Panc1 (cell line): Measurements from ENCODE around the gene ARRDC4. TPM values are rescaled to one million over a fixed set of nuclear protein-coding genes. Genes with fewer than 3 reads are reported as not detected.

Experiments used
- ATAC-seq: fragments of 200-7000 bp; cut with Tn5 transposase; 2 replicates; pipeline ENCODE4 v1.9.1; 2020; ENCODE audit warnings: mild to moderate bottlenecking, moderate library complexity
- BruUV-seq: library from RNA; stranded (reverse); fragments of 400-500 nt; replicated peaks from 2 replicates; lab custom pipeline; 2021; lab: Mats Ljungman, UMichigan
- CTCF ChIA-PET: fragments of 300-600 bp; sonication (Branson Sonifier 250); formaldehyde crosslinking; loops from one replicate; lab custom pipeline; 2022; ENCODE audit warnings: antibody characterized with exemption; lab: Charles Lee
- POLR2A ChIA-PET: fragments of 300-600 bp; sonication (Branson Sonifier 250); formaldehyde crosslinking; loops from one replicate; lab custom pipeline; 2022; ENCODE audit warnings: antibody characterized with exemption; lab: Charles Lee
- DNase-seq: peaks from one replicate; pipeline ENCODE4 v3.0.0-alpha.2; 2010; ENCODE audit warnings: low read depth, low spot score
- H3K27ac ChIP-seq: 2 replicates; pipeline ENCODE4 v1.5.1; 2011; ENCODE audit warnings: mild to moderate bottlenecking, low read length, inconsistent platforms
- H3K27me3 ChIP-seq: fragments of 200-500 bp; sonication (Bioruptor generic); 2 replicates; pipeline ENCODE4 v1.6.0; 2014; ENCODE audit warnings: low read length, inconsistent platforms; ENCODE audit not compliant: control insufficient read depth, insufficient read depth
- H3K36me3 ChIP-seq: fragments of 200-500 bp; sonication (Bioruptor generic); 2 replicates; pipeline ENCODE4 v1.5.1; 2014; ENCODE audit warnings: inconsistent platforms, mild to moderate bottlenecking, low read length, moderate library complexity; ENCODE audit not compliant: control insufficient read depth, insufficient read depth
- H3K4me1 ChIP-seq: 2 replicates; pipeline ENCODE4 v1.5.1; 2011; ENCODE audit warnings: inconsistent platforms, mild to moderate bottlenecking, low read length, moderate library complexity; ENCODE audit not compliant: control insufficient read depth, insufficient read depth
- H3K4me3 ChIP-seq, 2 experiments: 2 replicates each; pipeline ENCODE4 v1.5.1; 2011 to 2012; ENCODE audit warnings: low read depth in 2 of 2, low read length in 2 of 2, mild to moderate bottlenecking in 2 of 2, inconsistent platforms in 1 of 2, moderate library complexity in 1 of 2
- H3K9me3 ChIP-seq: fragments of 200-500 bp; sonication (Bioruptor generic); 2 replicates; pipeline ENCODE4 v1.5.1; 2014; ENCODE audit warnings: low read depth, mild to moderate bottlenecking, inconsistent platforms, low read length, moderate library complexity; ENCODE audit not compliant: control insufficient read depth, insufficient read depth
- CTCF ChIP-seq: fragments of 450-650 bp; IDR thresholded peaks from 2 replicates; pipeline ENCODE4 v1.5.1; 2017; ENCODE audit warnings: mild to moderate bottlenecking
- POLR2AphosphoS5 ChIP-seq: IDR thresholded peaks from 2 replicates; pipeline ENCODE4 v1.6.1; 2012; ENCODE audit warnings: mild to moderate bottlenecking, low read depth, low read length, moderate library complexity
- REST ChIP-seq, 2 experiments: IDR thresholded peaks; 2 replicates each; pipeline ENCODE4 v1.6.1; 2011 to 2012; ENCODE audit warnings: low read depth in 2 of 2, control low read depth in 1 of 2, low read length in 1 of 2, mild to moderate bottlenecking in 1 of 2, moderate library complexity in 1 of 2; ENCODE audit not compliant: insufficient read depth in 1 of 2
- SIN3A ChIP-seq: IDR thresholded peaks from 2 replicates; pipeline ENCODE4 v1.6.1; 2012; ENCODE audit warnings: low read depth, mild to moderate bottlenecking, low read length, moderate library complexity, borderline replicate concordance; ENCODE audit not compliant: insufficient read depth
- TCF7L2 ChIP-seq: IDR thresholded peaks from 2 replicates; pipeline ENCODE4 v1.6.1; 2011; ENCODE audit warnings: mild to moderate bottlenecking, low read depth, low read length, inconsistent platforms
- in situ Hi-C: cut with HindIII; loops from 2 replicates; pipeline ENCODE4 v1.10.0; 2016; ENCODE audit warnings: low sequenced_read_pairs, low pct_unique_long_range_greater_than_20kb
- intact Hi-C: fragments of 100-400 bp; cut with micrococcal nuclease; formaldehyde crosslinking; loops from one replicate; pipeline ENCODE4 v1.10.0; 2022; ENCODE audit not compliant: unreplicated experiment
- total RNA-seq: library from RNA; stranded (reverse); gene quantifications from one replicate; pipeline ENCODE4 v1.2.1, GENCODE V29; 2021; ENCODE audit not compliant: unreplicated experiment

Gene ARRDC4
- total RNA-seq, 1 experiment from 2014 or later, result 2.9 TPM

- in situ Hi-C loops, result no loop called here
- no peaks in the 10 kb centered on the region for H3K4me1 ChIP-seq
- POLR2A ChIA-PET, result no interaction called here
- ATAC-seq (no peak), DNase-seq (no peak)
- no peaks in the 10 kb centered on the region for H3K36me3 ChIP-seq
- no peak overlapping the region for H3K27ac ChIP-seq
- TF ChIP-seq CTCF (no peak), TCF7L2 (no peak), SIN3A (no peak), REST (IDR thresholded peaks at IDR 0.05; ENCODE audit: insufficient read depth in 1 of 2, low read depth in 2 of 2, low read length in 1 of 2) (no peak), POLR2AphosphoS5 (no peak)
- H3K27me3 ChIP-seq, result peaks cover 2% of the 10 kb centered on the region; the same call in 1 of the 2 replicates
- CTCF ChIA-PET, result no interaction called here
- no peak overlapping the region for H3K4me3 ChIP-seq
- no TSS peak for BruUV-seq
- intact Hi-C loops, result no loop called here
- H3K9me3 ChIP-seq, result no peaks in the 10 kb centered on the region
These were observed 30.9 kb upstream of the ARRDC4 start for GRCh38 chr15:97929456-97930229.

GRCh38 chr15:97930230-97930629 lies 30.3 kb upstream of the ARRDC4 start:
- no peak overlapping the region for H3K4me3 ChIP-seq
- TF ChIP-seq TCF7L2 (no peak), REST (IDR thresholded peaks at IDR 0.05; ENCODE audit: insufficient read depth in 1 of 2, low read depth in 2 of 2, low read length in 1 of 2) (no peak), CTCF (no peak), SIN3A (no peak), POLR2AphosphoS5 (no peak)
- H3K4me1 ChIP-seq, result no peaks in the 10 kb centered on the region
- ChIA-PET POLR2A (no interaction called here), CTCF (no interaction called here)
- no peak overlapping the region for H3K27ac ChIP-seq
- no peaks in the 10 kb centered on the region for H3K9me3 ChIP-seq
- ATAC-seq, result no peak
- BruUV-seq, result no TSS peak
- no peaks in the 10 kb centered on the region for H3K36me3 ChIP-seq
- intact Hi-C loops (no loop called here), in situ Hi-C loops (no loop called here)
- DNase-seq, result no peak
- H3K27me3 ChIP-seq, result peaks cover 2% of the 10 kb centered on the region; the same call in 1 of the 2 replicates
